Esophagus muscularis mucosa (tissue), 3 donors: ENCODE results near the gene ALG10.

Source experiments
- POLR2A ChIP-seq: fragments of 450-650 bp; IDR thresholded peaks from one replicate; pipeline ENCODE4 v1.6.1; 2017; ENCODE audit warnings: antibody characterized with exemption, moderate library complexity, mild to moderate bottlenecking, low read depth
- POLR2AphosphoS5 ChIP-seq, 2 donors: sonication (generic); formaldehyde crosslinking; IDR thresholded peaks; one replicate each; pipeline ENCODE4 v1.6.1; 2017; ENCODE audit warnings: antibody characterized with exemption in 2 of 2
- TF ChIP-seq, protein P1 (sequence below), 3 experiments: fragments of 200-600 bp in 2 of 3; fragments of 450-650 bp in 1 of 3; sonication (generic) in 2 of 3; IDR thresholded peaks; one replicate each; pipeline ENCODE4 v1.5.1; 2017 to 2019; ENCODE audit warnings: antibody characterized with exemption in 3 of 3, mild to moderate bottlenecking in 2 of 3, moderate library complexity in 1 of 3

DNA sequence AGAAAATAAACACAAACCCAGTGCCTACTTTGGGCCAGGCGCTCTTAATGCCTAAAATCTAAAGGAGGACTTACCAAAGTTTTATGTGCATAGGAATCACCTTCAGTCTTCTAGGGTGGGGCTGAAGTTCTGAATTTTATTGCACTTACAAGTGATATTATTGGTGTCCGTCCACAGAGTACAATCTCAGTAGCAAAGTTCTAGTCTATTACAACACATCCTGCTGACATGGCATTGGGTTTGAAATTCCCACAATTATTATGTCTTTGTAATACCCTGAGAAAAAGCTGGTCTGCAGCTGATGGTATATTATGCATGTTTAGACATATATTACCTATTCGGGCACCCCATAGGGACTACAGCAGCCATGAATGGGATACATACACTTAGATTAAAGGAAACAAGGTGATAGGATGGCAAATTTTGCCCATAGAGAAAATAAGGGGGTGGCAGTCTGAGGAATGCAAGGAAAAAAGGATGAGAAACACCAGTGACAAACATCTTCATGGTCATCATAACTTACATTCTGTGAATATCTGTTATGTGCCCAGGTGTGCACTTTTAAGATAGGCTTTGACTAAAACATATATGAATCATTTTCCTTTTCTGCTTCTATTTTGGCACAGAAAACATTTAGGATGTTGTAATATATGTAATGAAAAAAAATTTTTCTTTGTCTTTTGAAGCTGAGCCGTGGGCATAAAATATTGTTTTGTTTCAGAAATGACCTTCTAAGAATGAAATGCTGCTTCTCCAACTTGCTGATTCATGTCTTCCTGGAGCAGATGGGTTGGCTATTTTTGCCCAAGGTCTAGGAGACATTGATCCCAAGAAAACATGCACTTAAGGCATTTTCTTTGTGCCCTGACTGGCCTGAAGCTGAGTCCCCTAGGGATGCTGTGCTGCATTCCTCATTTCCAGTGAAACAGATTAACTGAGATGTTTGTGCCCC lies 27.2 kb upstream of the ALG10 start:
- TF ChIP-seq, protein P1, sequence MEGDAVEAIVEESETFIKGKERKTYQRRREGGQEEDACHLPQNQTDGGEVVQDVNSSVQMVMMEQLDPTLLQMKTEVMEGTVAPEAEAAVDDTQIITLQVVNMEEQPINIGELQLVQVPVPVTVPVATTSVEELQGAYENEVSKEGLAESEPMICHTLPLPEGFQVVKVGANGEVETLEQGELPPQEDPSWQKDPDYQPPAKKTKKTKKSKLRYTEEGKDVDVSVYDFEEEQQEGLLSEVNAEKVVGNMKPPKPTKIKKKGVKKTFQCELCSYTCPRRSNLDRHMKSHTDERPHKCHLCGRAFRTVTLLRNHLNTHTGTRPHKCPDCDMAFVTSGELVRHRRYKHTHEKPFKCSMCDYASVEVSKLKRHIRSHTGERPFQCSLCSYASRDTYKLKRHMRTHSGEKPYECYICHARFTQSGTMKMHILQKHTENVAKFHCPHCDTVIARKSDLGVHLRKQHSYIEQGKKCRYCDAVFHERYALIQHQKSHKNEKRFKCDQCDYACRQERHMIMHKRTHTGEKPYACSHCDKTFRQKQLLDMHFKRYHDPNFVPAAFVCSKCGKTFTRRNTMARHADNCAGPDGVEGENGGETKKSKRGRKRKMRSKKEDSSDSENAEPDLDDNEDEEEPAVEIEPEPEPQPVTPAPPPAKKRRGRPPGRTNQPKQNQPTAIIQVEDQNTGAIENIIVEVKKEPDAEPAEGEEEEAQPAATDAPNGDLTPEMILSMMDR (IDR thresholded peaks at IDR 0.05) = no peak
- TF ChIP-seq POLR2AphosphoS5 (IDR thresholded peaks at IDR 0.05) (no peak), POLR2A (no peak)
